OCI-LY7 (cell line): ENCODE data around the gene GIMD1.

Source experiments
- EZH2phosphoT487 ChIP-seq: fragments of 200-600 bp; sonication (generic); IDR thresholded peaks from 2 replicates; pipeline ENCODE4 v1.6.1; 2018; ENCODE audit warnings: low read depth, borderline replicate concordance, mild to moderate bottlenecking, mixed run types, antibody characterized with exemption, low read length, moderate library complexity, mixed read lengths
- TF ChIP-seq, protein P1 (sequence below): fragments of 200-600 bp; sonication (generic); conservative IDR thresholded peaks from 2 replicates; pipeline ENCODE4 v1.5.1; 2014; ENCODE audit warnings: mild to moderate bottlenecking, antibody characterized with exemption, low read length, moderate library complexity, mixed read lengths

DNA sequence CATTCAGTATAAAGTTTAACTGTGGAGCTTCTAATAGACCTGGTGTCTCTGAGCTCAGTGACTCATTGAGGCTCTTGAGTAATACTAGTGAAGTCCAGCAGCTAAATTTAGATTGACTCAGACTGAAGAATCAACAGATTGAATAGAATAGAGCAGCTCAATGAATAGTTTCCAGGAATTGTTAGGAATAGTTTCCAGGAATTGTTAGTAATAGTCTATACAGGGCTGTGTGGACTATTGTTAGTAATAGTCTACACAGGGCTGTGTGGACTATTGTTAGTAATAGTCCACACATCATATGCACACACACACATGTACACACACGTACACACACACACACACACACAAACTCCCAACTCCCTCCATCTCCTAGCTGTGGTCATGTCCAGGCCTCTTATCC is 3.0 kb downstream of the GIMD1 start:
- TF ChIP-seq, protein P1, sequence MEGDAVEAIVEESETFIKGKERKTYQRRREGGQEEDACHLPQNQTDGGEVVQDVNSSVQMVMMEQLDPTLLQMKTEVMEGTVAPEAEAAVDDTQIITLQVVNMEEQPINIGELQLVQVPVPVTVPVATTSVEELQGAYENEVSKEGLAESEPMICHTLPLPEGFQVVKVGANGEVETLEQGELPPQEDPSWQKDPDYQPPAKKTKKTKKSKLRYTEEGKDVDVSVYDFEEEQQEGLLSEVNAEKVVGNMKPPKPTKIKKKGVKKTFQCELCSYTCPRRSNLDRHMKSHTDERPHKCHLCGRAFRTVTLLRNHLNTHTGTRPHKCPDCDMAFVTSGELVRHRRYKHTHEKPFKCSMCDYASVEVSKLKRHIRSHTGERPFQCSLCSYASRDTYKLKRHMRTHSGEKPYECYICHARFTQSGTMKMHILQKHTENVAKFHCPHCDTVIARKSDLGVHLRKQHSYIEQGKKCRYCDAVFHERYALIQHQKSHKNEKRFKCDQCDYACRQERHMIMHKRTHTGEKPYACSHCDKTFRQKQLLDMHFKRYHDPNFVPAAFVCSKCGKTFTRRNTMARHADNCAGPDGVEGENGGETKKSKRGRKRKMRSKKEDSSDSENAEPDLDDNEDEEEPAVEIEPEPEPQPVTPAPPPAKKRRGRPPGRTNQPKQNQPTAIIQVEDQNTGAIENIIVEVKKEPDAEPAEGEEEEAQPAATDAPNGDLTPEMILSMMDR, result no peak
- TF ChIP-seq EZH2phosphoT487, result no peak
